HG02623 (cell line): ENCODE results near the gene HDAC2.
"Not testable (repeated sequence)": the region's sequence is repeated elsewhere in the genome, so short reads cannot be mapped to it uniquely, and the experiment has no call there.

Experiments used
- ATAC-seq: cut with Tn5 transposase; IDR thresholded peaks from one replicate; pipeline ENCODE4 v1.9.1; 2021; ENCODE audit warnings: moderate library complexity; ENCODE audit not compliant: unreplicated experiment

Gene HDAC2

GRCh38 chr6:113970805-113971676 lies at the start of gene HDAC2:
TSS of gene HDAC2 (minus strand) at chr6:113971148. CDS start at chr6:113970908, 240 bp downstream.
- ATAC-seq = peak; percentile 76

GRCh38 chr6:114020196-114020595 lies 49.2 kb upstream of the HDAC2 start:
- ATAC-seq = no peak

- ATAC-seq = not testable (repeated sequence)
These were observed 46.2 kb upstream of the HDAC2 start for GRCh38 chr6:114017146-114017545.

GRCh38 chr6:114014106-114014505 lies 43.2 kb upstream of the HDAC2 start:
- not testable (repeated sequence) for ATAC-seq

DNA sequence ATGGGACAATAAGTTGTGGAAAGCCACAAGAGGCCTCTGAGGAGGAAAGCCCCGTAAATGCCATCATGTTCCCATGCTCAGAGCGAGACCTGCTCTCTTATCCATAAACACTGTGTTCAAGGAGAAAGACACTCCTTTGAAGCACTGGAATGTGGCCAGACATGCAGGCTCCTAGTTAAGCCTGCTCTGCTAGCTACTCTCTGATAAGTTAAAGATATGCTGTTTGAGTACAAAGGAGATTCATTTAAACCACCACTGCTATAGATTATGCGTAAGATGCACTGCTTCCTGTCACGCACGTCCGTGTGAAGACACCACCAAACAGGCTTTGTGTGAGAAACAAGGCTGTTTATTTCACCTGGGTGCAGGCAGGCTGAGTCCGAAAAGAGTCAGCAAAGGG lies 40.5 kb upstream of the HDAC2 start:
- not testable (repeated sequence) for ATAC-seq

GRCh38 chr6:114010540-114010939 lies 39.6 kb upstream of the HDAC2 start:
- no peak for ATAC-seq

- no peak for ATAC-seq
These were observed 38.2 kb upstream of the HDAC2 start for GRCh38 chr6:114009192-114009591.

GRCh38 chr6:114008331-114008730 lies 37.4 kb upstream of the HDAC2 start:
- no peak for ATAC-seq

- no peak for ATAC-seq
These were observed 36.6 kb upstream of the HDAC2 start for GRCh38 chr6:114007516-114007915.

DNA sequence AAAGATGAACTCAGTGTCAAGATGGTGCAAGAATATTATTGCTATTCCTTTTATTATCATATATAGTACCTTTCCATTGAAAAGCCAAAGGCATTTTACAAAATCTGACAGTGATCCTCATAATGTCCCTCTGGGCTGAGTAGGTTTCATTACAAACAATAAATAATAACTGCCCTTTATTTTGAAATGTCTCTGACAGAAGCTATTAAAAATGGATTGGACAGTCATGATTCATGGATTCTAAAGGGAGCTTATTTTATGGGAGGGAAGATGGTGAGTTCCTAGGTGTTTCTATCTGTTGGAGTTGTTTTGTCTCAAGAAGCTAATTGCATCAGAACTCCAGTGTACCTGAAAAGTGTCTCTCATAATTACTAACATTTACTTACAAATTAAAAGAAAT lies 30.4 kb upstream of the HDAC2 start:
- ATAC-seq = no peak

DNA sequence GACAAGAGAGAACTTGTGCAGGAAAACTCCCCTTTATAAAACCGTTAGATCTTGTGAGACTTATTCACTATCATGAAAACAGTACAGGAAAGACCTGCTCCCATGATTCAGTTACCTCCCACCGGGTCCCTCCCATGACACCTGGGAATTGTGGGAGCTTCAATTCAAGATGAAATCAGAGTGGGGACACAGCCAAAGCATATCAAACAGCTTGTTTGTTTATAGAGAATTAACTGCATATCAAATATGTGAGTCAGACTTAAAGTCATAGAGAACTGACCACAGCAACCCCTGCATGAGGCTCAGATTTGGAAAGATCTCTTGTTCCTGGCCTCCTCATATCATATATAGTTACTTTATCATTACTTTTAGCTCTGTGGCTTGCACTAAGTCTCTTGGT lies 29.1 kb upstream of the HDAC2 start:
- ATAC-seq = no peak

GRCh38 chr6:113999284-113999683 lies 28.3 kb upstream of the HDAC2 start:
- no peak for ATAC-seq

DNA sequence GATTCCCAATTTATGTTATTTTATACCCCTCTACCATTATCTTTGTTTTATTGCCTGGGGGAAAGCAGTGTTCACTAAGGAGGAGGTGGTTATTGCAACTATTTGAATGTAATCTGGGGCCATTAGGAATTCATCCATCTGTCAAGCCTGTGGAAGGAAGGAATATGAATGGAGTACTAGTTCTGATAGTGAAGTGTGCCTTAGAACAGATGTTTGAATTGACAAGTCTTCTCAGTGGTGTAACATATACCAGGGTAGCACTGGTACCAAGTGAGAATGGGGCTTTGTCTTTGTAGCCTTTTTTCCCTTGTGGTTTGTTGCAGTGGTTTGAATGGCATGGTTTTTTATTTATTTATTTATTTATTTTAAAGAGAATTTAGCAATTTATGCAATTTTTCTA lies 27.9 kb upstream of the HDAC2 start:
- ATAC-seq = no peak

- no peak for ATAC-seq
These were observed 26.2 kb upstream of the HDAC2 start for GRCh38 chr6:113997116-113997515.

DNA sequence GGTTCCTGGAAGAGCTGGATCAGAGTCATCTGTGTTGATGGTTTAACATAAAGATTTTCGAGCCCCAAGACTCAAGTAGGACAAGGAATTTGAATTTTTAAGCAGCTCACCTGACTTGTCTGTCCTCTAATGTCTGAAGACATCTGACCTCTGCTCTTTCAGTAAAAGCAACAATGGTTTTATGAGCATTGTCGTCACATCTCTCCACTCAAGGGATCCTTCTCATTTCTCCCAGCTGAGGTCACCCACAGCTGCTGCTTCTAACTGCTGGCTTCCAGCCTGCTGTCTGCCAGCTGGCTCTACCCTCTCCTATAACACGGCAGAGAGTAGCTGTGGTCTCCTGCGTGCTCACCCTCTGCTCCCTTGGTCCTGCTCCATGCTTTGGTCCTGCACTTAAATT lies 24.7 kb upstream of the HDAC2 start:
- no peak for ATAC-seq

DNA sequence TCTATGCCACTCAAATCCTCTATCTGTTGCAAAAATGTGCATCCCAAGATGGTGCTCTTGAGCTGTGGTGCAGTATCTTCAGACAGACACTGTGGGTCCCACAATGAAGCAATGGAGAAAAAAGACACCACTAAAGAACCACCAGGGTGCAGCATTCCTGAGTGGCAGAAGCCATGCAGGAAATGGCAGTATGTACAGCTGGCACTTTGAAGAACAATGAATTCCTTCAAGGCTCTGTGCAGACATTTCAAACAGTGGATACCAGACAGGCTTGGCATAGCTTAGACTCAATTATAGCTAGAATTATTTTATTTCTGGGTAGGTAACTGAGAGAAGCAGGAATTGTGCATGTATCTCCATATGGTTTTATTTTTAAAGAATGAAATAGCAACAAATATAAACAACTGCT lies 24.0 kb upstream of the HDAC2 start:
- peak; percentile 92 for ATAC-seq

DNA sequence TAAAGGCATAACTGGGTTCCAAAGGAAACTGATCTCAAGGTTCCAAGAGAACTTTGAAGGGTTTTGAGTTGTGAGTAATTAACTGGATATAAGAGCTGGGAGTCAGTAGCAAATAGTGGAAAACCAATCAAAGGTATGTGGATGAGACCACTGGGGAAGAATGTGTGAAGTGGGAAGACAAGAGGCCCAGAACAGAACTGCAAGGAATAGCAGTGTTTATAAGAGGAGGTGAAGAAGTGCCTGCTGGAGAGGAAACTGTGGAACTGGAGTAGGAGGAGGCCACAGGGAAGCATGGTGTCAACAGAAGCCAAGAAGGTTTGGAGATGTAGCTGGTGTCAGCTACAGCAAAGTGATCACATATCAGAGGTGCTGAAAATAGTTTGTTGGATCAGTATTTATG lies 18.7 kb upstream of the HDAC2 start:
- ATAC-seq = no peak

- ATAC-seq = not testable (repeated sequence)
These were observed 11.7 kb upstream of the HDAC2 start for GRCh38 chr6:113982675-113983074.

DNA sequence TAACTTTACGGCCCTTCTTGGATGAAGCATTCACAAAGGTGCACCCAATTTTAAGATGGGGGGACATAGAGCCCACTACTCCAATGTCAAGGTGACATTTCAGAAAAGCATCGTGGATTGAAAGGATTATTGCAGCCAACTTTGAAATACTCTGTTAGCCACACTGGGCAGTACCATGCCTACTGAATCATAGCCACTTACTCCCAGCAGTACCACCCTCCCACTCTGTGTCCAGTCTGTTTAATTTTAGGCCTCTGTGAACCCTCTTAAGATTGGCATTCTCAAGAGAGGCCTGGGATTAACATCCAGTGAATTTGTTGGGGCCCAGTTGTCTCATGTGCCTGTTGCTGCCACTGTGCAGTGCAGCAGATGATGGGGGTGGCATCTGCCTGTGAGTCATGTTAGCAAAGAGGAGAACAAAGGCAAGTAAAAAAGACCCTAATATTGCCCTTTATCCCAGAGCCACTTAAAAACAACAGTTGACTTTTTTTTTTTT lies 11.2 kb upstream of the HDAC2 start:
- no peak for ATAC-seq

GRCh38 chr6:113980937-113981554 lies 10.1 kb upstream of the HDAC2 start:
- ATAC-seq = peak; percentile 79

DNA sequence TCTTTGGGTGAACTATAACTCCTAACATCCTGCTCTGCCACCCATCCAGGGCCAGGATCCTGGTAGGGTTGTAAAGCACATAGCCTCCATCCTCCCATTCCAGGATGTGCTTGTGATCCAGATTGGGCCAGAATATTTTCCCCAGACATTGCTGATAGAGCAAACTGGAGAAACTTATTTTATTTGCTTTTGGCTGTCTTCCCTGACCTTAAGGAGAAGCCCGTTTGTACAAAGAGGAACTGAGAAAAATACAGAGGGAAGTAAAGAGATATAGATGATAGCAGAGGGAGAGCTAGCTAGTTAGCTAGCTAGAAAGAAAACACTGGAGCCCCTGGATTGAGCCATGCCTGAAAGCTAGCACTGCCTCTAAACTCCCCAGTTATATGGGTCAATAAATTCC lies 9.0 kb upstream of the HDAC2 start:
- peak; percentile 65 for ATAC-seq

GRCh38 chr6:113978084-113978675 lies 7.2 kb upstream of the HDAC2 start:
- no peak for ATAC-seq
